ENCODE data around the gene MSMB.
"Not testable (repeated sequence)": the region's sequence is repeated elsewhere in the genome, so short reads cannot be mapped to it uniquely, and the experiment has no call there.

The MSMB gene

GRCh38 chr10:46046261-46046660, at the start of gene MSMB:
TSS of gene MSMB (minus strand) at chr10:46046269. CDS start at chr10:46046237, 32 bp downstream.
- Mint-ChIP-seq H3K27ac (no peak within 1 kb of the TSS), H3K36me3 (ENCODE audit: low read depth) (no peaks in the 10 kb centered on the region), H3K4me1 (no peaks in the 10 kb centered on the region), H3K27me3 (peaks cover 1% of the 10 kb centered on the region), H3K9me3 (no peaks in the 10 kb centered on the region), H3K4me3 (no peak within 1 kb of the TSS)
- no peak for DNase-seq
- ATAC-seq = no peak

GRCh38 chr10:46094931-46095750, 49.1 kb upstream of the MSMB start:
- Mint-ChIP-seq H3K9me3 (no peaks in the 10 kb centered on the region), H3K27ac (peak overlapping the region; percentile 81), H3K4me1 (peaks cover 12% of the 10 kb centered on the region), H3K4me3 (no peak overlapping the region), H3K36me3 (ENCODE audit: low read depth) (no peaks in the 10 kb centered on the region), H3K27me3 (no peaks in the 10 kb centered on the region)
- ATAC-seq = no peak
- DNase-seq = peak; percentile 25

GRCh38 chr10:46094197-46094500, 48.1 kb upstream of the MSMB start:
- Mint-ChIP-seq H3K36me3 (ENCODE audit: low read depth) (no peaks in the 10 kb centered on the region), H3K27ac (no peak overlapping the region), H3K9me3 (no peaks in the 10 kb centered on the region), H3K4me3 (no peak overlapping the region), H3K27me3 (no peaks in the 10 kb centered on the region), H3K4me1 (peaks cover 14% of the 10 kb centered on the region)
- no peak for ATAC-seq
- no peak for DNase-seq

GRCh38 chr10:46093316-46094196, 47.5 kb upstream of the MSMB start:
- not testable (repeated sequence) for H3K9me3 Mint-ChIP-seq; H3K27ac Mint-ChIP-seq; H3K27me3 Mint-ChIP-seq; H3K36me3 Mint-ChIP-seq (ENCODE audit: low read depth); H3K4me3 Mint-ChIP-seq
- DNase-seq (peak; percentile 39), ATAC-seq (peak; percentile 48)
- H3K4me1 Mint-ChIP-seq = peaks cover 14% of the 10 kb centered on the region

- no peak for ATAC-seq
Measured at GRCh38 chr10:46092524-46093081, 46.5 kb upstream of the MSMB start.

GRCh38 chr10:46091828-46092523, 45.9 kb upstream of the MSMB start:
- no peak overlapping the region for H3K4me3 Mint-ChIP-seq
- H3K9me3 Mint-ChIP-seq = no peaks in the 10 kb centered on the region
- no peak for DNase-seq
- peak overlapping the region; percentile 76 for H3K27ac Mint-ChIP-seq
- peaks cover 14% of the 10 kb centered on the region for H3K4me1 Mint-ChIP-seq
- no peak for ATAC-seq
- H3K27me3 Mint-ChIP-seq = no peaks in the 10 kb centered on the region
- no peaks in the 10 kb centered on the region for H3K36me3 Mint-ChIP-seq (ENCODE audit: low read depth)

More at GRCh38 chr10:46092524-46093081, 46.5 kb upstream of the MSMB start:
- Mint-ChIP-seq H3K36me3 (ENCODE audit: low read depth) (no peaks in the 10 kb centered on the region), H3K4me1 (peaks cover 14% of the 10 kb centered on the region), H3K27ac (no peak overlapping the region), H3K4me3 (no peak overlapping the region), H3K9me3 (no peaks in the 10 kb centered on the region), H3K27me3 (no peaks in the 10 kb centered on the region)
- no peak for DNase-seq

GRCh38 chr10:46091080-46091827, 45.2 kb upstream of the MSMB start:
- Mint-ChIP-seq H3K27ac (peak overlapping the region; percentile 76), H3K4me1 (peaks cover 14% of the 10 kb centered on the region), H3K4me3 (no peak overlapping the region), H3K9me3 (no peaks in the 10 kb centered on the region), H3K27me3 (no peaks in the 10 kb centered on the region), H3K36me3 (ENCODE audit: low read depth) (no peaks in the 10 kb centered on the region)
- ATAC-seq (no peak), DNase-seq (peak; percentile 16)

- Mint-ChIP-seq H3K27ac (no peak overlapping the region), H3K36me3 (ENCODE audit: low read depth) (no peaks in the 10 kb centered on the region), H3K4me3 (no peak overlapping the region), H3K9me3 (no peaks in the 10 kb centered on the region), H3K27me3 (no peaks in the 10 kb centered on the region), H3K4me1 (peaks cover 14% of the 10 kb centered on the region)
- ATAC-seq (no peak), DNase-seq (no peak)
Measured at GRCh38 chr10:46090258-46090812, 44.3 kb upstream of the MSMB start.

- not testable (repeated sequence) for H3K4me3 Mint-ChIP-seq; DNase-seq; H3K36me3 Mint-ChIP-seq (ENCODE audit: low read depth)
Measured at GRCh38 chr10:46087381-46087780, 41.3 kb upstream of the MSMB start.

GRCh38 chr10:46084321-46085165, 38.5 kb upstream of the MSMB start:
- Mint-ChIP-seq H3K4me3 (no peak overlapping the region), H3K9me3 (no peaks in the 10 kb centered on the region)

More at GRCh38 chr10:46087381-46087780, 41.3 kb upstream of the MSMB start:
- not testable (repeated sequence) for ATAC-seq, H3K27me3 Mint-ChIP-seq, H3K9me3 Mint-ChIP-seq, H3K27ac Mint-ChIP-seq
- H3K4me1 Mint-ChIP-seq = peaks cover 14% of the 10 kb centered on the region

GRCh38 chr10:46080886-46081285, 34.8 kb upstream of the MSMB start:
- no peak overlapping the region for H3K4me3 Mint-ChIP-seq
- no peaks in the 10 kb centered on the region for H3K27me3 Mint-ChIP-seq
- no peak for ATAC-seq
- H3K27ac Mint-ChIP-seq = no peak overlapping the region
- peaks cover 24% of the 10 kb centered on the region for H3K4me1 Mint-ChIP-seq
- no peak for DNase-seq
- H3K9me3 Mint-ChIP-seq = no peaks in the 10 kb centered on the region
- no peaks in the 10 kb centered on the region for H3K36me3 Mint-ChIP-seq (ENCODE audit: low read depth)

More at GRCh38 chr10:46084321-46085165, 38.5 kb upstream of the MSMB start:
- DNase-seq (no peak), ATAC-seq (no peak)
- no peak overlapping the region for H3K27ac Mint-ChIP-seq
- H3K36me3 Mint-ChIP-seq (ENCODE audit: low read depth) = no peaks in the 10 kb centered on the region
- no peaks in the 10 kb centered on the region for H3K27me3 Mint-ChIP-seq
- H3K4me1 Mint-ChIP-seq = peaks cover 8% of the 10 kb centered on the region

- ATAC-seq (no peak), DNase-seq (no peak)
- no peak overlapping the region for H3K4me3 Mint-ChIP-seq
- peaks cover 24% of the 10 kb centered on the region for H3K4me1 Mint-ChIP-seq
- H3K27ac Mint-ChIP-seq = no peak overlapping the region
- no peaks in the 10 kb centered on the region for H3K36me3 Mint-ChIP-seq (ENCODE audit: low read depth)
- H3K27me3 Mint-ChIP-seq = no peaks in the 10 kb centered on the region
- no peaks in the 10 kb centered on the region for H3K9me3 Mint-ChIP-seq
Measured at GRCh38 chr10:46079831-46080585, 33.9 kb upstream of the MSMB start.
